GM12872 (cell line): ENCODE results near the gene TNIK.

Experiments
- TF ChIP-seq, protein P1 (sequence below): IDR thresholded peaks from 3 replicates; pipeline ENCODE4 v1.5.1; 2011; ENCODE audit warnings: low read depth, mild to moderate bottlenecking, low read length, moderate library complexity; ENCODE audit not compliant: insufficient read depth

The TNIK gene

DNA sequence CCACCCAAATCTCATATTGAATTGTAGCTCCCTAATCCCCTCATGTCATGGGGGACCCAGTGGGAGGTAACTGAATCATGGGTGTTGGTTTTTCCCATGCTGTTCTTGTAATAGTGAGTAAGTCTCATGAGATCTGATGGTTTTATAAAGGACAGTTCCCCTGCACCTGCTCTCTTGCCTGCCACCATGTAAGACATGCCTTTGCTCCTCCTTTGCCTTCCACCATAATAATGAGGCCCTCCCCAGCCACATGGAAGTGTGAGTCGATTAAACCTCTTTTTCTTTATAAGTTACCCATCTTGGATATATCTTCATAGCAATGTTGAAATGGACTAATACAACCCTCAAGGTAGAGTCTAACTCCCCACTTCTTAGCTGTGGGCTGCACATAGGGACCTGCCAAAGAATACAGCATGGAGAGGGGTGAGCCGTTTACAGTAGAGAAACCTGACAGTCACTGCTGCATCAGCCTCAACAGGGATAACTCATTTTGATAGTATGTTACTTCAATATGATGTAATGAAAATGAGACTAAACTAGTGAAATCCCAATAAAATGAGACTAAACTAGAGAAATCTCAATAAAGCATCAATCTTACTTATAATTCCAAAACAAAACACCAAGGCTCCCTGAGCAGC lies 117.3 kb downstream of the TNIK start:
- TF ChIP-seq, protein P1, sequence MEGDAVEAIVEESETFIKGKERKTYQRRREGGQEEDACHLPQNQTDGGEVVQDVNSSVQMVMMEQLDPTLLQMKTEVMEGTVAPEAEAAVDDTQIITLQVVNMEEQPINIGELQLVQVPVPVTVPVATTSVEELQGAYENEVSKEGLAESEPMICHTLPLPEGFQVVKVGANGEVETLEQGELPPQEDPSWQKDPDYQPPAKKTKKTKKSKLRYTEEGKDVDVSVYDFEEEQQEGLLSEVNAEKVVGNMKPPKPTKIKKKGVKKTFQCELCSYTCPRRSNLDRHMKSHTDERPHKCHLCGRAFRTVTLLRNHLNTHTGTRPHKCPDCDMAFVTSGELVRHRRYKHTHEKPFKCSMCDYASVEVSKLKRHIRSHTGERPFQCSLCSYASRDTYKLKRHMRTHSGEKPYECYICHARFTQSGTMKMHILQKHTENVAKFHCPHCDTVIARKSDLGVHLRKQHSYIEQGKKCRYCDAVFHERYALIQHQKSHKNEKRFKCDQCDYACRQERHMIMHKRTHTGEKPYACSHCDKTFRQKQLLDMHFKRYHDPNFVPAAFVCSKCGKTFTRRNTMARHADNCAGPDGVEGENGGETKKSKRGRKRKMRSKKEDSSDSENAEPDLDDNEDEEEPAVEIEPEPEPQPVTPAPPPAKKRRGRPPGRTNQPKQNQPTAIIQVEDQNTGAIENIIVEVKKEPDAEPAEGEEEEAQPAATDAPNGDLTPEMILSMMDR: no peak

DNA sequence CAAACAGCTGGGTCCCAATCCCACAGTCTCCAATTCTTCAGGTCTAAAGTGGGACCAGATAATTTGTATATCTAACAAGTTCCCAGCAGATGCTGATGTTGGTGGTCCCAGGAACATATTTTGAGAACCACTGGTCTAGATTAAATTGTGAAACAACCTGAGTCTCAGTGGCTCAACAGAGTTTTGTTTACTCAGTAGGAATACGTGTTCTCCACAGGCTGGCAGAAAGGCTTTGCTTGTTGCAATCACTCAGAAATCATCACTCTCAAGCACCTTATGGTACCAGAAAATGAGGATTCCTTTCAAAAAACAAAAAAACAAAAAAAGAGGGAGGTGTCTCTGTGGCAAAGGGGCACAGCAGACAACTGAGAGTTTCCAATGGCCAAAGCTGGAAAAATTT lies 118.0 kb downstream of the TNIK start:
- TF ChIP-seq, protein P1: no peak

DNA sequence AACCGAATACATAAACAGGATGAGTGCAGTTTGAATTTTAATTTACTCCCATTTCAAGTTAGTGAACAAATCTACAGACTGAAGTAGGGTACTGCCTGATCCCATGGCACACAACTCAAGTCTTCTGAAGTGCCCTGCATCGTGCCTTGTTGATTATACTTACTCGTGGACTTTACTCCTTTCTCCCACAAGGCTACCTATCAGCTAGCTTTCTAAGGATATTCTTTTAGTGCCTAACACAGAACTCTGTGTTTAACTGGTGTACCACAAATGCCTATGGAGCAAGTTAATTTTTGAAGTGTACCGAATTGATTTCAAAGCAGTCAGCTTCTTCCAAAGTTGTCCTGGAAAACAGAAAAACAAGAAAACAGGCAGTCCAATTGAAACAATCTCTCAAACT lies 119.8 kb downstream of the TNIK start:
- TF ChIP-seq, protein P1: no peak

DNA sequence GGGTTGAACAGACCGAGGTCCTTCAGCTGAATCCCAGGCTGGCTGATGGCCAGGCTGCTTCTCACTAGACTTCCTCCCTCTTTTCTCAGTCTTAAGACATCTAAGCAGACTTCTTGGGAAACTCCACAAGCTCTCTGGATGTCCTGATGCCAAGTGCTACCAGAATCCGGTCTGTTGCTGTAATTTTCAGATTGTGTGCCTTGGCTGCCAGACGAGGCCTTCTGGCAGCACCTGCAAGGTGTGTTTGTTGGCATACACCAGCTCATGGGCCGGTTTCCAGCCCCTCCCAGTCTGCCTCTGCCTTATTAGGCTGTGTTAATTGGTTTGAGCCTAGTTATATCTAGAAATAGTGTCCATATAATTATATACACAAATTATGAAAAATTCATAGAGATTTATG lies 120.6 kb downstream of the TNIK start:
- TF ChIP-seq, protein P1: no peak

DNA sequence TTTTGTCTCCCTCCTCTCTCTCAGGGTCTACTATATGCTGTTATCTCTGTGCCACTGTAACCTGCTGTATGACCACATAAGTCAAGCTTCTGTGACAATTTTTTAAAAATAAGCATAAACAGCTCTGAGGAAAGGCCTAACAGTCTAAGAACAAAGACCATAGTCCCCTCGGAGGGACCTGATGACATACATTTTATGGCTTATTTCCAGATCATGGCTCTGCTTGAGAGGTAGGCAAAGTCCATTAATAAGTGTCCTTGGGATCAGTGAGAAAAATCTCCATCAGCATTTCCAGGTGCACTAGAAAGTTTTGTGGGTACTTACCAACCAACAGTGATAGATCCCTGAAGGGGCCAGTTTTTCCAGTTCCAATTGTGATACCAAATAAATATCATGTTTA lies 123.8 kb downstream of the TNIK start:
- TF ChIP-seq, protein P1: no peak

DNA sequence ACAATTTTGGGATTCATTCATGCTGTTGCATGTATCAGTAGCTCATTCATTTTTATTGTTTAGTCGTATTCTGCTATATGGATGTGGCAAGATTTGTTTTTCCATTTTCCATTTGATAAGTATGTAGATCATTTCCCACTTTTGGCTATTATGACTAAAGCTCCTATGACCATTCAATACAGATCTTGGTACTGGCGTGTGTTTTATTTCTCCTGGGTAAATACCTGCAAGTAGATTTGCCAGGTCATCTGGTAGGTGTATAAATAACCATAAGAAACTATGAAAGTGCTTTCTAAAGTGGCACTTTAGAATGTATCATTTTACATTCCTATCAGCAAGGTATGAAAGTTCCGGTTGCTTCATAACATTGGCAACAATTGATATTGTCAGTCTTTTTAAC lies 124.6 kb downstream of the TNIK start:
- TF ChIP-seq, protein P1: no peak

DNA sequence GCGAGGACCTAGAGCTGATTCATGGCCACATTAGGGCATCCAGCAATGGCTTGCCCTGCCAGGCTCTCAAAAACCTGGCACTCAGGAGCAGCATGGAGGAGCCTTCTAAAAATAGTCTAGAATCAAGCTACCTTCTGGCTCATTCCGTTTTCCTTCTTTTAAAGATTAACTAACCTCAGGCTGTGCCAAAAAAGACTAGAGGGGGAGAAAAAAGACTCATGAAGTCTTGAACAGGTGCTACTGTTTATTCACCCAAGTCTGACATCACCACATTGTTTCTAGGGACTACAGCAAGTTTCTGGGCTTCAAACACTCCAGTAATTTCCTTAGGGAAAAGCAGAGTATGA lies 125.8 kb downstream of the TNIK start:
- TF ChIP-seq, protein P1: no peak
